Islet of Langerhans (tissue), 1 donor: Measurements from ENCODE around the gene EFHD1.

ENCODE experiments used
- FAIRE-seq: peaks from one replicate; lab custom pipeline; 2011; peaks lifted over from hg19 to GRCh38; lab: Jason Lieb, UNC

The EFHD1 gene, protein sequence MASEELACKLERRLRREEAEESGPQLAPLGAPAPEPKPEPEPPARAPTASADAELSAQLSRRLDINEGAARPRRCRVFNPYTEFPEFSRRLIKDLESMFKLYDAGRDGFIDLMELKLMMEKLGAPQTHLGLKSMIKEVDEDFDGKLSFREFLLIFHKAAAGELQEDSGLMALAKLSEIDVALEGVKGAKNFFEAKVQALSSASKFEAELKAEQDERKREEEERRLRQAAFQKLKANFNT

DNA sequence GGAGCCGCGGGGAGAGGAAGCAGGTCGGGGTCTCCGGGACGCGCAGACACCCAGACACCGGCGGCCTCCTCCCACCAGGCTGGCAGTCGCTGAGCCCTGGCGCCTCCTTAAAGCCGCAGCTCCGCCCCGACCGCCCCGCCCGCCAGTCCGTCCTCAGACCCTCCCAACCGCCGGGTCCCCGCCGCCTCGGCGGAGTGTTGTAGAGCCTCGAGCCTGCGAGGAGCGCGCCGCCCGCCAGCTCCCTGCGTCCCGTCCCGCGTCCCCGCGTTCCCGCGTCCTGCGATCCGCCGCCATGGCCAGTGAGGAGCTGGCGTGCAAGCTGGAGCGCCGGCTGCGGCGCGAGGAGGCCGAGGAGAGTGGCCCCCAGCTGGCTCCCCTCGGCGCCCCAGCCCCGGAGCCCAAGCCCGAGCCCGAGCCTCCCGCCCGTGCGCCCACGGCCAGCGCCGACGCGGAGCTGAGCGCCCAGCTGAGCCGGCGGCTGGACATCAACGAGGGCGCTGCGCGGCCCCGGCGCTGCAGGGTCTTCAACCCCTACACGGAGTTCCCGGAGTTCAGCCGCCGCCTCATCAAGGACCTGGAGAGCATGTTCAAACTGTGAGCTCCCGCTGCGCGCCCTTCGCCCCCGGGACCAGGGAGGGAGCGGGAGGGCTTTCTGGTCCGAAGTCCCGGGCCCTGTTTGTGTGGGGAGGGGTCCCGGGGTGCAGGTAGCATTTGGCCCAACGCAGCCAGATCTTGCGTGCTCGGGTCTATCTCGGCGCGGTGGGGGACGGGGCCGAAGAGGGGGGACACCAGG lies at the start of gene EFHD1:
Gene EFHD1 (plus strand): TSS at position 192 of the 793 bp plus-strand sequence. CDS start 101 bp downstream, at position 293.
- no peak for FAIRE-seq

GRCh38 chr2:232584238-232584637 lies 49.2 kb upstream of the EFHD1 start:
- FAIRE-seq, result no peak

DNA sequence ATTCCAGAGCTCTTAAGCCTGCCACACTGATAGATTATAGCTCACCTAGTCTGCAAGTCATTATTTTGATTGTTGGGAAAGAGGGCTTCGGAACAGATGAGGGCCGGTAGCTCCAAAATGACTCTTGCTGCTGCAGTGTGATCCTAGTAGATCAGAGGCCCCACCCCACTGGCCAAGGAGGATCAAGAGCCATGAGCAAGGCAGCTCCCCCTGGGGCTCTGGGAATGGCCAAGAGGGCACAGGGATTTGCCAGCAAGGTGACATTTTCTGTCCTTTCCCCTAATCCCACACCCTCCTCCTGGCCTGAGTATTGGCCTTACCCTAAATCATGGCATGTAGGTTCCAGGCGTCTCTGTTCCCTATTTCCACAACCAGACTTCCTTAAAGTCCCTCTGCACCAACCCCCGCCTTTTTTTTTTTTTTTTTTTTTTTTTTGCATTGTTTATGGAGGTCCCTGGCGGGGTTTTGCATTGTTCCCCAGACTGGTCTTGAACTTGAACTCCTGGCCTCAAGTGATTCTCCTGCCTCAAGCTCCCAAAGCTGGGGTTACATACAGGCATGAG lies 46.4 kb upstream of the EFHD1 start:
- no peak for FAIRE-seq

DNA sequence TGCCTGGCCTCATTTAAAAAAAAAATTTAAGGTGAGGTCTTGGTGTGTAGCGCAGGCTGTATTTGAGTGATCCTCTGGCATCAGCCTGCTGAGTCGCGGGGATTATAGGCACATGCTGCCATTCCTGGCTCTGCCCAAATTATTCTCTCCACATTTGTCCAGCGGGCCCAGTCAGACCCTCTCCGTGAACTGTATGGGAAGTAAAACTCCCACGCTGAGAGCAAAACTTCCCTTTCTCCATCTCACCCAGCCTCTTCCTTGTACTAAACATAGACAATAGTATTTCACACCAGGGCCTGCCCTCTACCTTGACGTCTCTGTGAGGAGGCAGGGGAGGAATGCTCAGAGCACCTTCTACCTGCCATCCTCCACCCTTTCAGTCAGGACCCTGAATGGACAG lies 45.9 kb upstream of the EFHD1 start:
- FAIRE-seq, result no peak

- no peak for FAIRE-seq
Observed at GRCh38 chr2:232588031-232588430, 45.4 kb upstream of the EFHD1 start.

GRCh38 chr2:232588680-232589585 lies 44.5 kb upstream of the EFHD1 start:
- no peak for FAIRE-seq

GRCh38 chr2:232592772-232593395 lies 40.5 kb upstream of the EFHD1 start:
- peak; percentile 61 for FAIRE-seq

DNA sequence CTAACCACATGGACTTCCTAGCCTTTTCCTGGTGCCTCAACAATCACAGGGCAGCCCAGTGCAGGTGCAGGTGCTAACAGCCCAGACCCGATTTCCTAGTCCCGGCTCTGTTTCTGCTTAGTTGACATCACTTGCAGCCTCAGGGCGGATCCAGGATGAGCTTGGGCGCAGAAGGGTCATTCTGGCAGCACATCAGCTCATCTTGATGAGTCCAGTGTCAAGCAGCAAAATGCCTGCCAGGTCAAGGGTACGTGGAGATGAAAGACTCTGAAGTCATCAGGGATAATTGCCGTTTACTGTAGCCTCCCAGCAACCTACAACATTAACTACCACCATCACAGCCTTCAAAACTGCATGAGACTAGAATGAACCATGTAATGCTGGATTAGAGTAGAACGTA lies 39.4 kb upstream of the EFHD1 start:
- no peak for FAIRE-seq

DNA sequence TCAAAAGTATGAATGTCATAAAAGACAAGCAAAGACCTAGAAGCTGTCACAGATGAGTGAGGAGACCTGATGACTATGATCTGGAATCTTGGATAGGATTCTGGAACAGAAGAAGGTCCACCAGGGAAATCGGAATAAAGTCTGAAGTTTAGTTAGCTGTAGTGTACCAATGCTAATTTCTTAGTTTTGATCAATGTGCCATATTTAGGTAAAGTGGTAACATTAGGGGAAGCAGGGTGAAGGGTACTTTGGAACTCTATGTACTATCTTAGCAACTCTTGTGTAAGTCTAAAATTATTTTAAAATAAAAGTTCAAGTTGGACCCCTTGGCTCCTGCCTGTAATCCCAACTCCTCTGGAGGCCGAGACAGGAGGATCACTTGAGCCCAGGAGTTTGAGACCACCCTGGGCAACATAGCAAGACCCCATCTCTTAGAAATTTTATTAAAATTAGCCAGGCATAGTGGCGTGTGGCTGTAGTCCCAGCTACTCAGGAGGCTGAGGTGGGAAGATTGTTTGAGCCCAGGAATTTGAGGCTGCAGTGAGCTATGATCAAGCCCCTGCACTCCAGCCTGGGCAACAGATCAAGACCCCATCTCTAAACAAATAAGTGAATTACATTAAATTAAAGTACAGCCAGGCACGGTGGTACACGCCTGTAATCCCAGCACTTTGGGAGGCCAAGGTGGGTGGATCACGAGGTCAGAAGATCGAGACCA lies 35.9 kb upstream of the EFHD1 start:
- FAIRE-seq, result no peak

- FAIRE-seq, result no peak
Observed at GRCh38 chr2:232598293-232598692, 35.1 kb upstream of the EFHD1 start.

GRCh38 chr2:232600053-232600773 lies 33.2 kb upstream of the EFHD1 start:
- no peak for FAIRE-seq

DNA sequence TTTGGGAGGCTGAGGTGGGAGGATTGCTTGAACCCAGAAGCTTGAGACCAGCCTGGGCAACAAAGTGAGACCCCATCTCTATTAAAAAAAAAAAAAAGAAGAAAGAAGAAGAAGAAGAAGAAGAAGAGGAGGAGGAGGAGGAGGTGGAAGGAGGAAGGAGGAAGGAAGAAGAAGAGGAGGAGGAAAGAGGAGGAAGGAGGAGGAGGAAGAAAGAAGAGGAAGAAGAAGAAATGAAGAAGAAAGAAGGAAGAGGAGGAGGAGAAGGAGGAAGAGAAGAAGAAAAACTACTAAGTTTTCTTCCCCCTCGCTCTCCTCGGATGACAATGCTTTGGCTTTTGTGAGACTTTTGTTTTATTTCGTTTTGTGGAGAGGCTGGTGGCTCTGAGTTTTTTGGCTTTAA lies 30.1 kb upstream of the EFHD1 start:
- FAIRE-seq, result no peak

GRCh38 chr2:232604535-232604934 lies 28.9 kb upstream of the EFHD1 start:
- no peak for FAIRE-seq

- no peak for FAIRE-seq
Observed at GRCh38 chr2:232607011-232607410, 26.4 kb upstream of the EFHD1 start.

- FAIRE-seq, result no peak
Observed at GRCh38 chr2:232609607-232610006, 23.8 kb upstream of the EFHD1 start.

GRCh38 chr2:232610081-232610480 lies 23.3 kb upstream of the EFHD1 start:
- FAIRE-seq, result no peak

DNA sequence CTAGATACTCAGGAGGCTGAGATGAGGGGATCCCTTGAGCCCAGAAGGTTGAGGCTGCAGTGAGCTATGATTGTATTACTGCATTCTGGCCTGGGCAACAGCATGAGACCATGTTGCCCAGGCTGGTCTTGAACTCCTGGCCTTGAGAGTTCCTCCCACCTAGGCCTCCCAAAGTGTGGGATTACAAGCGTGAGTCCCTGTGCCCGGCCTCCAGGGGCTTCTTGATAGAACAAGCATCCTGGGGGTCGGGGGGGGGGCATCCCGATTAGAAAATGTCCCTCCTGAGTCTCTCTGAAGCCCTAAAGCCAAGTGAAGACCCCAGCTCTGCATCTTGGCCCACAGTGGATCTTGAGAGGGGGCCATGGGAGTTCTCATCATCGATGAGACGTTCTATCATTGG lies 22.3 kb upstream of the EFHD1 start:
- no peak for FAIRE-seq

GRCh38 chr2:232611559-232612218 lies 21.7 kb upstream of the EFHD1 start:
- FAIRE-seq, result no peak

DNA sequence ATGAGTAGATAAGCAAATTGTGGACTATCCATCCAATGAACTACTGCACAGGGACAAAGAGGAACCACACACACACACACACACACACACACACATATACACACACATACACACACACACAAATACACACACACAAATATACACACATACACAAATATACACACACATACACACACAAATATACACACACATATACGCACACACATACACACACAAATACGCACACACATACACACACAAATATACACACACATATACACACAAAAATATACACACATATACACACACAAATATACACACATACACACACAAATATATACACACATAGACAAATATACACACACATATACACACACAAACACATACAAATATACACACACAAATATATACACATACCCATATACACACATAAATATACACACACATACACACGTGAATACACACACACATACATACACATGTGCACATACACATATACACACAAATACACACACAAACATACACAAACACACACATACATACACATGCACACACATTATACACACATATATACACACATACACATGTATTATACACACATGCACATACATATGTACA lies 19.8 kb upstream of the EFHD1 start:
- no peak for FAIRE-seq

DNA sequence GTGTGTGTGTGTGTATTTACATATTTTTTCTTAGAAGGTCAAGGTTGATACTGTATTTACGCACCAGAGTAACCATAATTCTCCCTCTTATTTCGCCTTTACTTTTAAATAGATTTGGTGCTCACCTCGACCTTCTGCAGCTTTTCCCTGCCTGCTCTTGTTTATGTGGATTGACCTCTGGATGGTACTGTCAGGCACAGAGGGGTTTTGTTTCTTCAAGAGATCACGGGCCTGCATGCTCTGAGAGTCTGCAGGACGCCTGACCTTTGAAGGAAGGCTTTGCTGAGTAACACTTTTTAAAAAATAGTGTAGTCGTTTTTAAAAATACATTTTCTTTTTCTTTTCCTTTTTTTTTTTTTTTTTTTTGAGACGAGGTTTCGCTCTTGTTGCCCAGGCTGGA lies 18.1 kb upstream of the EFHD1 start:
- no peak for FAIRE-seq
